Activated T-cell treated with anti-CD3 and anti-CD28 coated beads, Interleukin-2, amount 50 U/mL, for 48 hours (primary cell): ENCODE results near the gene MICALL2.

Source experiments
- DNase-seq, 2 experiments: peaks; one replicate each; pipeline ENCODE4 v3.0.0-alpha.2; 2020

The MICALL2 gene

GRCh38 chr7:1411414-1411813 is 47.9 kb downstream of the MICALL2 start:
- DNase-seq: no peak

- DNase-seq: no peak
These were observed 48.3 kb downstream of the MICALL2 start for GRCh38 chr7:1410992-1411391.

DNA sequence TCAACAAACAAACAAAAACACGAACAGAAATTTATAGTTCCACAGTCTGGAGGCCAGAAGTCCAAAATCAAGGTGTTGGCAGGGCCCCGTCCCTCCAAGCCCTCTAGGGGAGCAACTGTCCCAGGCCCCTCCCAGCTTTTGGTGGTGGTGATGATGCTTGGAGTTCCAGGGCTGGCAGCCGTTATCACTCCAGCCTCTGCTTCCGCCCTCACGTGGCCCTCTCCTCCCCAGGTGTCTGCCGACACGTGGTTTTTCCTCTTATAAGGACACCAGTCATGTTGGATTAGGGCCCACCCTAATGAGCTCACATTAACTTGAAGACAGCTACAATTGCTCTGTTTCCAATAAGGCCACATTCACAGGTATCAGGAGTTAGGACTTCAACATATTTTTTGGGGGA is 49.7 kb downstream of the MICALL2 start:
- no peak for DNase-seq

DNA sequence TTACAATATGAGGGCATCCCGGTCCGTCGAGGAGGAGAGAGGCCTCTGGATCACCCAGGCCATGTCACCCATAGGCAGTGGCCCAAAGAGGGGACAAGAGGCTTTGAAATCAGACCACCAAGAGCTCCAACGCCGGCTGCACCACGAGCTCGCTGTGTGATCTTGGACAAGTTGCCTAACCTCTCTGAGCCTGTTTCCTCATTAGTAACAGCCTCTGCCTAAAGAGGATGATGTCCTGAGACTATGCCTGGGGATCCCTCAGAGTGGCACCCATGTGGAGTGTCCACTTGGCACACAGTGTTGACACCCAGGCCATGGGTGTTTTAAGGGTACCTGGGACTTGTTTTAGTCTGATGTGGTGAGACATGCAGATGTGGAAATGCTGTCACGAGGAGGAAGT is 50.8 kb downstream of the MICALL2 start:
- no peak for DNase-seq

GRCh38 chr7:1407892-1408291 is 51.4 kb downstream of the MICALL2 start:
- no peak for DNase-seq

DNA sequence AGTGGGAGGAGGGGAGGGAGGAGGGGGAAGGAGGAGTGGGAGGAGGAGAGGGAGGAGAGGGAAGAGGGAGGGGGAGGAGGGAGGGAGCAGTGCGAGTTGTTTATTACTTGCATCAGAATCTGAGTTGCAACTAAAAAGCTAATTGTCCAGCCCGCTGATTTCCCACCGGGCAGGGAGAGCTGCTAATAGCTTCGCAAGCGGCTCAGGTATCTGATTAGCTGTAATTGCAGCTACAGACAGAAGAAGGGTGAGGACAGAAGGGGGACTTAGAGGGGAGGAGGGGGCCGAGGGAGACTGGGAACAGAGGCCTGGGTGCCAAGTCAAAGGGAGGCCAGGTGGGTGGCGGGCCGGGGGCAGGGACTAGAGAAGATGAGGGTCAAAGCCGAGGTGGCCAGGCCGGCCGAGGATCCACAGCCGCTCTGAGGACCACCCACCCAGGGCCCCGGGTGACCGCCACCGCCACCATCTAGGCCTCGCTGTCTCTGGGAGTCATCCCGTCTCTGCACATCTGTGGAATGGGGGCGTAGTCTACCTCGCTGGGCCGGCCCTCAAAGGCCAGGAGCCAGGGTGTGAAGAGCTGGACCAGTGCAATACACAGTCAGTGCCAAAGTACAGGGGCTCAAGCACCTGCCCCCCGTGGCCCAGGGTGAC is 54.2 kb downstream of the MICALL2 start:
- DNase-seq: no peak

- no peak for DNase-seq
These were observed 54.8 kb downstream of the MICALL2 start for GRCh38 chr7:1404460-1404809.

- no peak for DNase-seq
These were observed 55.4 kb downstream of the MICALL2 start for GRCh38 chr7:1403638-1404459.

GRCh38 chr7:1402791-1403637 is 56.3 kb downstream of the MICALL2 start:
- no peak for DNase-seq

DNA sequence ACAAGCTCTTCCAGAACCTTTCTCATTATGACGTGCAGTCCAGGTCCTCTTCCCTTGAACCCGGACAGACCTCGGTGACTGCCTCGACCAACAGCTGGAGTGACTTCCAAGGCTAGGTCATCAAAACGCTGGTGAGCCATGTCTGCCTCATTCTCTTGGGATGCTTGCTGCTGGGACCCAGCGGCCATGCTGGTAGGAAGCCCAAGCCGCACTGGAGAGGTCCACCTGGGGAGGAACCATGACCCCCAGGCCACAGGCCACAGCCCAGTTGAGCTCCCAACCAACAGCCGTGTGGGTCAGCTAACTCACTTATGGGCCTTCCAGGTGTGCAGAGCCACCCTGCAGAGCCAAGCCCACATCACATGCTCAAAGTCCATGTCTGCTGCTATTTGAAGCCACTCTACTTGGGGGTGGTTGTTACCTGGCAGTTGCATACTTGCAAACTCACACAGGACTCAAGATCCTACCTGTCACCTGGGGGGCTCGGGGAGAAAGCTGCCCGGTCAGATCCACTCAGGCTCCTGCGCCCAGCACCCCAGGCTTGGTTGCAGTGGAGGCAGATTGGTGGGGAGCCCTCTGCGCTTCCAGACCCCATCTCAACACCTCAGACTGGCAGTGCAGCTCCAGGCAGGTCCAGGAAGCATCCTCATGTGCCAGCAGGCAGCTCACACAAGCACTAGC is 57.0 kb downstream of the MICALL2 start:
- DNase-seq: no peak

DNA sequence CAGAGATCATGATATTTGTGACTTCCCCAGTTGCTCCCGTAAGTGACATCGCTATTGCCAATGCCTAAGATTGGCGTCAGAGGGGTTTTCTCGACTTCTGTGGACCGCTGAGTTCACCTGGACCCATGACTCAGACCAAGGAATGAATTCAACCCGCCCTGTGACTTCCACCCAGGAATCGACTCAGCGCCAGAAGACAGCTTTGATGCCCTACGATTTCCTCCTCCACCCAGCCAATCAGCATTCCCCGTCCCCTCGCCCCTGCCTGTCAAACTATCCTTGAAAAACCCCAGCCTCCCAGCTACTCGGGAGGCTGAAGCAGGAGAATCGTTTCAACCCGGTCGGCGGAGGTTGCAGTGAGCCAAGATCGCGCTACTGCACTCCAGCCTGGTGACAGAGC is 58.3 kb downstream of the MICALL2 start:
- no peak for DNase-seq

DNA sequence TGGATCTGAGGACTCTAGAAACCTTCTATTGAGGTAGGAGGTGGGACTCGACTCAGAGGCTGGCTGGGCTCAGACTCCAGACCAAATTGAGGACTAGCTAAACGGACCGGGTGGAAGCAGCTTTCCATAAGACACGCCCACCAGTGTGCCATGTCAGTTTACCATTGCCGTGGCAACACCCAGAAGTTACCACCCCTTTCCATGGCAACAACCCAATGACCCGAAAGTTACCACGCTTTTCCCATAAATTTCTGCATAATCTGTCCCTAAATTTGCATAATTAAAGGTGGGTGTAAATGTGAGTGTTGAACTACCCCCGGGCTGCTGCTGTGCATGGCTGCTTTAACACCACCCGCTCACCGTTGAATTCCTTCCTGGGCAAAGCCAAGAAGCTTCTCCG is 58.9 kb downstream of the MICALL2 start:
- DNase-seq: no peak

DNA sequence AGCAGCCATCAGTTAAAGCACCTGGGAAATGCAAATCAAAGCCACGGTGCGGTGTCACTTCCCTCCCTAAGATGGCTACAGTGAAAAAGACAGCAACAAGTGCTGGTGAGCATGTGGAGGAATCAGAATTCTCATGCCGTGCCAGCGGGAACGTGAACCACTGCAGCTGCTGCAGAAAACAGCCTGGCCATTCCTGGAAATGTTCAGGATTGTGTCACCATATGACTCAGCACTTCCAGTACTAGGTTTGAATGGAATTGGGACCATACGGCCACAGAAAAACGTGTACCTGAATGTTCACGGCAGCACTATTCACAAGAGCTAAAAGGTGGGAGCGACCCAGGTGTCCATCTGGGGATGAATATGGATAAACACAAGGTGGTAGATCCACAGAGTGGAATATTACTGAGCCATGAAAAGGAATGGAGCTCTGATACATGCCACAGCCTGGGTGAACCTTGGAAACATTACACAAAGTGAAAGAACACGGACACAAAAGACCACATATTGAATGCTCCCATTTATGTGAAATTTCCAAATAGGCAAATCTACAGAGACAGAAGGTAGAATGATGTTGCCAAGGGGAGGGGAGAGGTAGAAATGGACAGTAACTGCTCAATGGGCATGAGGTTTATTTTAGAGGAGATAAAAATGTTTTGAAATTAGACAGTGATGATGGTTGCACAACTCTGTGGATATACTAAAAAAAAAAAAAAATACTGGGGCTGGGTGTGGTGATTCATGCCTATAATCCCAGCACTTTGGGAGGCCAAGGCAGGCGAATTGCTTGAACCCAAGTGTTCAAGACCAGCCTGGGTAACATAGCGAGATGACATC is 61.6 kb downstream of the MICALL2 start:
- DNase-seq: no peak

- no peak for DNase-seq
These were observed 63.1 kb downstream of the MICALL2 start for GRCh38 chr7:1396195-1396594.

DNA sequence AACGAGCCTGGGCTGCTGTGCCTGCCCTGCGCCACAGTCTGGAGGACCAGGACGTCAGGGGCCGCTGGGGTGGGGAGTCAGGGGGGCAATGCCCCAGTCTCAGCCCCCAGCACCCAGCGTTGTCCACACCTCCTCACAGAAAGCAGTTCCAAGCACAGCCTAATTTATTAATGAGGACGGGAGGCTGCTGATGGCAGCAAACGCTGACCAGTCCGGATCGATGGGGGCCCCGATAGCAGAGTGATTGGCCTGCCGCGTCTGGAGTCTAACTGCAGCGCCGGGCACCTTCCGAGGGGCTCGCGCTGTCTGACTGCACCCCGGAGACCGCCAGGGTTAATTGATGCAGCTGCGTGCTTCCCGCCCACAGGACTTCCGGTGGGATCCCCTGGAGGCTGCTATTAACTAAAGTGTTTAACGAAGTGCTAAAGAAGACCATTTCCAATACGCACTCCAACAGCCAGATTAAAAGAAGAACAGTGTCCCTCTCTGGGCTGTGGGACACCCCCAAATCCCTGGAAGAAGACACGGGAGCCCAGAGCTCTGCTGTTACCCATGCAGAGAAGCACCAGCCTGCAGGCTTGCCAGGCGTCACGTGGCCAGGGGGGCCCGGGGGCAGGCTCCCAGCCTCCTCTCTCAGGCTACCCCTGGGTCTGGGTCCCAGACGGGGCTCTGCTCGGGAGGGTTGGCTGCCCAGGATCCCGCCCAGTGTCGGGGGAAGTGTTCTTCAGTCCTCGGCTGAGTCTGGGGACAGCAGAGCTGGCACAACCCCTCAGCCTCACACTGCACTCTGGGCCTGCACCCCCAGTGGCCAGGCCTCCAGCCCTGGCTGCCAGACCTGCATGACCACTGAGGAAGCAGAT is 63.8 kb downstream of the MICALL2 start:
- no peak for DNase-seq

DNA sequence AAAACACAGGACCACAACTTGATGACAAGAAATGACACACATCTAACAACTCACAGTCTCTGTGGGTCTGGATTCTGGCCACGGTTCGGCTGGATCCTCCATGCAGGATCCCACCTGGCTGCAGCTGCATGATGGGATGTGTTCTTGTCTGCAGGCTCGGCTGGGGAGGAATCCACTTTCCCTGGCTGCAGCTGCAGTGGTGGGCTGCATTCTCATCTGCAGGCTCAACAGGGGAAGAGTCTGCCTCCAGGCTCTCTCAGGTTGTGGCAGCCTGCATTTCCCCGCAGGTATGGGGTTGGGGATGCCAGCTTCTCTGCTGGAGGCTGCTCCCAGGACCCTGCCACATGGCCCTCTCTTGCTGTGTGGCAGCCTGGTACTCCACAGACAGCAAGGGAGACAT is 64.9 kb downstream of the MICALL2 start:
- DNase-seq: no peak

- no peak for DNase-seq
These were observed 65.8 kb downstream of the MICALL2 start for GRCh38 chr7:1393421-1393820.

- DNase-seq: no peak
These were observed 66.7 kb downstream of the MICALL2 start for GRCh38 chr7:1392556-1392955.

DNA sequence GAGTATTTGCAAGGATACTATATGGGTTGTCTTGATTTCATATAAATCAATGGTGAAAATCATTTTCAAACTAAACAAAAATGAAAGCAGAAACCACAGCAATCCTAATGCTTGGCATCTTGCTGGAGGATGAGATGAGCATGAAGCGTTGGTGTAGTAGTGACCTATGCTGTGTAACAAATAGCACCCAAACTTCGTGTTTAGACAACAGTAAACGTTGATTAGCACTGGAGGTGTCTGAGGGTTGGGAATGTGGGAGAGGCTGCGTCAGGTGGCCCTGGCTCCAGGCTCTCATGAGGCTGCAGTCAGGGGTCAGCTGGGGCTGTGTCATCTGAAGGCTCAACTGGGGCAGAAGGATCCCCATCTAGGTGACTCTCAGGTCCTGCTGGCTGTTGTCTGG is 67.8 kb downstream of the MICALL2 start:
- DNase-seq: no peak

DNA sequence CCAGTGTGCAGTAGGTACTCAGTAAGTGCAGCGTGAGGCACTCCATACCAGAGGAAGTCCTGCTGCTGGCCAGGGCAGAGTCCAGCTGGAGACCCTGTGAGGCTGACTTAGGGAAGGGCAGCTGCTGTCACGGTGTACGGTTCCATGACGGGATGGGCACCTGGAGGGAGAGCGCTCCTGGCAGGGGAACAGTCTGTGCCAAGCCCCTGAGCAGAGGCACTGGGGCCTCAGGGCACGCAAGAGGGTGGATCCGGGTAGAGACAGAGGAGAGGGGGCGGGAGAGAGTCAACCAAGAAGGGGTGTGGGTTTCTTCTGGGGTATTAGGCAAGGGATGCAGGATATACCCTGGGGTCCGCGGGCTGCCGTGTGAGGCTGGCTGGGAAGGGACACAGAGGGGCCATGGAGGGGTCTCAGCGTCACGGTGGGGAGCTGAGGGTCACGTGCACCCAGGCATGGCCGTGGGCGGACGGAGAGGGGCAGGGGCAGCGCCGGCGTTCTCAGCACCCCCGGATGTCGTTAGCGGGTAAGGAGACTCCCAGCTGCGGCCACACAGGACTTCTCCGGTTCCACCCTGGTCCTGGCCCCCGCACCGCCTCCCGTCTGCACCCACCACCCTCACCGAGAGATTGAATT is 70.5 kb downstream of the MICALL2 start:
- DNase-seq: no peak
